B cell (primary cell): ENCODE measurements around the gene SPANXA2.

Experiments used
- CTCF ChIP-seq: fragments of 200-600 bp; IDR thresholded peaks from one replicate; pipeline ENCODE4 v1.8.0; 2022; ENCODE audit warnings: antibody characterized with exemption, mild to moderate bottlenecking
- EZH2 ChIP-seq: IDR thresholded peaks from 2 replicates; pipeline ENCODE4 v1.6.1; 2012; ENCODE audit warnings: borderline replicate concordance, low read depth, mild to moderate bottlenecking, moderate library complexity, low read length; ENCODE audit not compliant: insufficient read depth, poor library complexity, severe bottlenecking

GRCh38 chrX:141638550-141638949, 49.0 kb downstream of the SPANXA2 start:
- TF ChIP-seq CTCF = no peak
- TF ChIP-seq EZH2 = no peak
